ENCODE results near the gene RNF7. TPM values are rescaled to one million over a fixed set of nuclear protein-coding genes. Genes with fewer than 3 reads are reported as not detected.

The RNF7 gene
- total and polyA plus RNA-seq, 2 of the 13 experiments (the other 11 are each of a cell fraction or from before 2014, with no cell fraction given), result 66.4 to 94.7 TPM

GRCh38 chr3:141735770-141736465 lies 2.2 kb upstream of the RNF7 start (continued):
- TF ChIP-seq FUBP1 (CRISPR knock-in tag; IDR thresholded peaks at IDR 0.05; ENCODE audit: borderline replicate concordance), result no peak
- no peak for TF ChIP-seq ZBTB33 (CRISPR knock-in tag; IDR thresholded peaks at IDR 0.05)
- no peak for TF ChIP-seq ZFP91 (CRISPR knock-in tag; IDR thresholded peaks at IDR 0.05; ENCODE audit: borderline replicate concordance)
- no peak for TF ChIP-seq ZSCAN20 (CRISPR knock-in tag; IDR thresholded peaks at IDR 0.05; ENCODE audit: borderline replicate concordance)
- TF ChIP-seq IRF2 (CRISPR knock-in tag; IDR thresholded peaks at IDR 0.05), result 0 out of 2 replicates have a peak, but pooled peaks have one; percentile 30
- no peak for TF ChIP-seq CHD4 (IDR thresholded peaks at IDR 0.05; ENCODE audit: borderline replicate concordance, low read length)
- TF ChIP-seq ZNF770 (CRISPR knock-in tag; IDR thresholded peaks at IDR 0.05), result no peak
- peak; percentile 39 for TF ChIP-seq PAXIP1 (CRISPR knock-in tag; conservative IDR thresholded peaks at IDR 0.05)
- 0 out of 2 replicates have a peak, but pooled peaks have one; percentile 50 for TF ChIP-seq ZNF713 (CRISPR knock-in tag; IDR thresholded peaks at IDR 0.05)
- TF ChIP-seq ATRX (CRISPR knock-in tag; IDR thresholded peaks at IDR 0.05; ENCODE audit: borderline replicate concordance), result no peak
- no peak for TF ChIP-seq TCF12 (IDR thresholded peaks at IDR 0.05)
- TF ChIP-seq TCF12 (CRISPR knock-in tag; IDR thresholded peaks at IDR 0.05), result no peak
- no peak for TF ChIP-seq SOX13 (IDR thresholded peaks at IDR 0.05)
- TF ChIP-seq SOX13 (CRISPR knock-in tag; conservative IDR thresholded peaks at IDR 0.05 in 1 of 2, IDR thresholded peaks at IDR 0.05 in 1 of 2), result peak in 1 of 2 experiments; percentile 77; a peak in 2 of 4 replicates
- peak; percentile 67 for TF ChIP-seq SOX5 (CRISPR knock-in tag; IDR thresholded peaks at IDR 0.05; ENCODE audit: borderline replicate concordance)
- no peak for TF ChIP-seq KLF13 (CRISPR knock-in tag; IDR thresholded peaks at IDR 0.05)
